BJ (cell line): ENCODE results near the gene PLK5. TPM values are rescaled to one million over a fixed set of nuclear protein-coding genes. Genes with fewer than 3 reads are reported as not detected.

Experiments
- CTCF ChIA-PET: fragments of 350-600 bp; formaldehyde crosslinking; extraction: SDS; loops from one replicate; lab custom pipeline; 2021; ENCODE audit warnings: antibody characterized with exemption, inconsistent platforms; lab: Yijun Ruan, JAX
- POLR2A ChIA-PET: fragments of 300-600 bp; sonication (Branson Sonifier 250); formaldehyde crosslinking; extraction: SDS; loops from one replicate; lab custom pipeline; 2021; ENCODE audit warnings: antibody characterized with exemption; lab: Charles Lee
- DNase-seq: peaks from one replicate; pipeline ENCODE4 v3.0.0-alpha.2; 2011; ENCODE audit warnings: low read depth
- H3K27me3 ChIP-seq: 2 replicates; pipeline ENCODE4 v1.6.0; 2011; ENCODE audit warnings: low read length; ENCODE audit not compliant: control insufficient read depth, insufficient read depth
- H3K36me3 ChIP-seq: 2 replicates; pipeline ENCODE4 v1.5.1; 2011; ENCODE audit warnings: low read length; ENCODE audit not compliant: control insufficient read depth, insufficient read depth
- H3K4me3 ChIP-seq: 2 replicates; pipeline ENCODE4 v1.5.1; 2011; ENCODE audit warnings: low read depth, mild to moderate bottlenecking, control low read depth, low read length
- CTCF ChIP-seq: IDR thresholded peaks from 2 replicates; pipeline ENCODE4 v1.5.1; 2011; ENCODE audit warnings: low read depth, mild to moderate bottlenecking, control low read depth, inconsistent platforms, low read length, moderate library complexity; ENCODE audit not compliant: insufficient read depth
- polyA plus RNA-seq: library from polyadenylated mRNA; depleted of rRNA; stranded (reverse); fragments of >200 nt; gene quantifications from 2 replicates; pipeline ENCODE4 v1.2.3, GENCODE V29; 2011

Gene PLK5
- polyA plus RNA-seq, 1 experiment, result not detected

GRCh38 chr19:1561236-1561842 lies 37.5 kb downstream of the PLK5 start:
- no peak for TF ChIP-seq CTCF
- Histone ChIP-seq H3K27me3 (no peaks in the 10 kb centered on the region), H3K4me3 (no peak overlapping the region), H3K36me3 (peaks cover 9% of the 10 kb centered on the region)
- ChIA-PET CTCF (interaction anchor here (5.6 kb wide), 1 partner anchor 15 kb away, joined by 33 read pairs; no protein-coding TSS in a partner anchor), POLR2A (no interaction called here)
- DNase-seq, result no peak

GRCh38 chr19:1563251-1563650 lies 39.4 kb downstream of the PLK5 start:
- no peak for TF ChIP-seq CTCF
- Histone ChIP-seq H3K36me3 (0 out of 2 replicates have a peak, but pooled peaks cover 4% of the 10 kb centered on the region), H3K4me3 (no peak overlapping the region), H3K27me3 (no peaks in the 10 kb centered on the region)
- no peak for DNase-seq
- ChIA-PET CTCF (interaction anchor here (5.6 kb wide), 1 partner anchor 17 kb away, joined by 33 read pairs; no protein-coding TSS in a partner anchor), POLR2A (no interaction called here)

GRCh38 chr19:1566392-1567115 lies 42.7 kb downstream of the PLK5 start:
- POLR2A ChIA-PET, result interaction anchor here (0.5 kb wide), 1 partner anchor 25 kb away, joined by 4 read pairs; no protein-coding TSS in a partner anchor
- TF ChIP-seq CTCF, result no peak

GRCh38 chr19:1567116-1567847 lies 43.4 kb downstream of the PLK5 start:
- 0 out of 2 replicates have a peak, but pooled peaks cover 1% of the 10 kb centered on the region for H3K36me3 ChIP-seq
- ChIA-PET POLR2A (no interaction called here), CTCF (interaction anchor here (0.7 to 5.6 kb wide), 3 partner anchors 16 to 21 kb away, joined by 3 to 33 read pairs (median 3); no protein-coding TSS in a partner anchor)
- DNase-seq, result no peak
- TF ChIP-seq CTCF, result no peak
- H3K4me3 ChIP-seq, result peak overlapping the region; percentile 83
- no peaks in the 10 kb centered on the region for H3K27me3 ChIP-seq

More at GRCh38 chr19:1566392-1567115, 42.7 kb downstream of the PLK5 start:
- peak; percentile 19 for DNase-seq
- no peaks in the 10 kb centered on the region for H3K27me3 ChIP-seq
- CTCF ChIA-PET, result interaction anchor here (0.5 to 5.6 kb wide), 7 partner anchors 9 to 190 kb away, joined by 3 to 33 read pairs (median 3); no protein-coding TSS in a partner anchor
- peak overlapping the region; percentile 83 for H3K4me3 ChIP-seq
- 0 out of 2 replicates have a peak, but pooled peaks cover 1% of the 10 kb centered on the region for H3K36me3 ChIP-seq
